Endodermal cell (in vitro differentiated cells): ENCODE results near the gene TP53I11. TPM values are rescaled to one million over a fixed set of nuclear protein-coding genes. Genes with fewer than 3 reads are reported as not detected.

Source experiments
- DNase-seq: peaks from one replicate; pipeline ENCODE4 v3.0.0-alpha.2; 2017
- H3K27ac ChIP-seq: 2 replicates; pipeline ENCODE4 v1.5.1; 2013; ENCODE audit warnings: mild to moderate bottlenecking, low read depth, low read length, moderate library complexity
- H3K27me3 ChIP-seq: 2 replicates; pipeline ENCODE4 v1.6.1; 2013; ENCODE audit warnings: mild to moderate bottlenecking, low read length, moderate library complexity; ENCODE audit not compliant: insufficient read depth, control insufficient read depth, poor library complexity, severe bottlenecking
- H3K36me3 ChIP-seq: 2 replicates; pipeline ENCODE4 v1.7.0; 2013; ENCODE audit warnings: mild to moderate bottlenecking, low read length, moderate library complexity; ENCODE audit not compliant: control insufficient read depth, insufficient read depth
- H3K4me1 ChIP-seq: one replicate; pipeline ENCODE4 v1.7.0; 2013; ENCODE audit warnings: low read length; ENCODE audit not compliant: control insufficient read depth, insufficient read depth
- H3K4me3 ChIP-seq: 2 replicates; pipeline ENCODE4 v1.5.1; 2013; ENCODE audit warnings: mild to moderate bottlenecking, low read length, moderate library complexity
- H3K9ac ChIP-seq: 2 replicates; pipeline ENCODE4 v1.6.1; 2013; ENCODE audit warnings: mild to moderate bottlenecking, low read length, moderate library complexity; ENCODE audit not compliant: poor library complexity, severe bottlenecking; ENCODE audit errors: extremely low read depth
- H3K9me3 ChIP-seq: 2 replicates; pipeline ENCODE4 v1.6.1; 2013; ENCODE audit warnings: mild to moderate bottlenecking, low read length, moderate library complexity; ENCODE audit not compliant: control insufficient read depth
- H3K27ac Mint-ChIP-seq: 2 replicates; pipeline ENCODE4 v1.8.0; 2020; ENCODE audit warnings: mixed read lengths
- H3K27me3 Mint-ChIP-seq: 2 replicates; pipeline ENCODE4 v1.8.0; 2021; ENCODE audit warnings: mild to moderate bottlenecking, mixed read lengths; ENCODE audit not compliant: insufficient read depth
- H3K36me3 Mint-ChIP-seq: 2 replicates; pipeline ENCODE4 v1.8.0; 2020; ENCODE audit warnings: low read depth, mixed read lengths
- H3K4me1 Mint-ChIP-seq: 2 replicates; pipeline ENCODE4 v1.8.0; 2020; ENCODE audit warnings: mixed read lengths
- H3K4me3 Mint-ChIP-seq: 2 replicates; pipeline ENCODE4 v1.8.0; 2020; ENCODE audit warnings: mild to moderate bottlenecking, moderate library complexity, mixed read lengths
- H3K9me3 Mint-ChIP-seq: 2 replicates; pipeline ENCODE4 v1.8.0; 2020; ENCODE audit warnings: mild to moderate bottlenecking, mixed read lengths
- CTCF ChIP-seq: fragments of 200-600 bp; sonication (generic); conservative IDR thresholded peaks from 2 replicates; pipeline ENCODE4 v1.5.0; 2021; ENCODE audit warnings: antibody characterized with exemption, mild to moderate bottlenecking
- WGBS, 2 experiments: methylation state at CpG; one replicate each; pipeline versions ENCODE4 v1.1.5 to v1.1.7; 2013; ENCODE audit warnings: missing lambda C conversion rate in 2 of 2, mixed read lengths in 1 of 2; ENCODE audit not compliant: insufficient coverage in 1 of 2, insufficient read length in 1 of 2; 5-methylcytosine and 5-hydroxymethylcytosine counted together
- total RNA-seq, 2 donors: library from RNA; stranded (reverse); fragmentation: NEBNext Ultra II Directional in 1 of 2; extraction: Animal tissue kit (Norgen Biotek cat#: 25700) in 1 of 2; gene quantifications; 2 replicates in 1 of 2; 3 replicates in 1 of 2; pipeline ENCODE4 v1.2.1, GENCODE V29; 2021

Gene TP53I11
- total RNA-seq, 2 donors from 2014 or later: 136 to 203 TPM

- WGBS, 2 experiments: 95 to 98% methylated on average over 7 of the region's 7 CpGs
- peaks cover 22% of the 10 kb centered on the region for H3K4me1 Mint-ChIP-seq
- H3K36me3 ChIP-seq: peaks cover 53% of the 10 kb centered on the region
- peaks cover 43% of the 10 kb centered on the region for H3K36me3 Mint-ChIP-seq
- H3K9me3 Mint-ChIP-seq: no peaks in the 10 kb centered on the region
- H3K27ac Mint-ChIP-seq: peak overlapping the region; percentile 41
- H3K9me3 ChIP-seq: no peaks in the 10 kb centered on the region
- H3K4me3 Mint-ChIP-seq: no peak overlapping the region
- peaks cover 9% of the 10 kb centered on the region for H3K4me1 ChIP-seq
- no peak overlapping the region for H3K27ac ChIP-seq
- no peak for DNase-seq
- TF ChIP-seq CTCF: no peak
- no peak overlapping the region for H3K9ac ChIP-seq
- H3K4me3 ChIP-seq: no peak overlapping the region
- no peaks in the 10 kb centered on the region for H3K27me3 Mint-ChIP-seq
- H3K27me3 ChIP-seq: no peaks in the 10 kb centered on the region
Observed at GRCh38 chr11:44940404-44940803, 10.3 kb downstream of the TP53I11 start.

GRCh38 chr11:44939673-44940395 is 10.8 kb downstream of the TP53I11 start:
- DNase-seq: peak; percentile 85
- Mint-ChIP-seq H3K4me3 (no peak overlapping the region), H3K4me1 (peaks cover 17% of the 10 kb centered on the region), H3K9me3 (no peaks in the 10 kb centered on the region), H3K27me3 (no peaks in the 10 kb centered on the region), H3K27ac (peak overlapping the region; percentile 41), H3K36me3 (peaks cover 43% of the 10 kb centered on the region)
- no peaks in the 10 kb centered on the region for H3K27me3 ChIP-seq
- no peak overlapping the region for H3K4me3 ChIP-seq
- H3K4me1 ChIP-seq: peaks cover 9% of the 10 kb centered on the region
- H3K9ac ChIP-seq: no peak overlapping the region
- H3K27ac ChIP-seq: no peak overlapping the region
- peak; percentile 75 for TF ChIP-seq CTCF
- 86 to 94% methylated on average over 11 to 22 of the region's 22 CpGs for WGBS, 2 experiments
- H3K9me3 ChIP-seq: no peaks in the 10 kb centered on the region
- H3K36me3 ChIP-seq: peaks cover 58% of the 10 kb centered on the region

DNA sequence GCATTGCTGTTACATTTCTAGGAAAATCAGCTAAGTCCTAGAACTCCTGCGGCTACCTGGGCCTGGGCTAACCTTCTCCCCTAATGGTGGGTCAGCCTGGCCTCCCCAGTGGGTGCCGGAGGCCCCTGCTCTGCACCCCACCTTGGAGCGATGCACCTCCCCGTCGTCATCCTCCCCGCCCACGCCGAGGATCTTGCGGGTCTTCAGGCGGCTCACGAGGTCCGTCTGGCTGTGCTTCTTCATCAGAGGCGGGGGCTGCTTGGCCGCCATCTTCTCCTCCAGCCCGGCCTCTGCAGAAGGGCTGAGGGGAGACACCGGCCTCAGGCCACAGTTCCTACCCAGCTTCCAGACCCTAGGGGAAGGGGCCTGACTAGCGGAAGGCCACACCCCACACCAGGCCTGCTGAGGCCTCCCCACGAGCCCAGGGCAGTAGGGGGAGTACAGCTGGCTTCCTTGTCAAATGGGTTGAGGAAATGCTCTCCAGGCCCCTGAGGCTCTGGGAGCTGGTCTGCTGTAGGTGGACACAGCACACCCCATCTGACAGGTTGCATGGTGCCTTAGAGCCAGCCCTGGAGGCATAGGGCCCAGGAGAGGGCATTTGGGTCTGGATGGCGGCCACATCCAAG is 12.5 kb downstream of the TP53I11 start:
- Histone ChIP-seq H3K27me3 (no peaks in the 10 kb centered on the region), H3K9me3 (no peaks in the 10 kb centered on the region), H3K27ac (no peak overlapping the region), H3K9ac (no peak overlapping the region), H3K4me3 (no peak overlapping the region), H3K4me1 (peaks cover 2% of the 10 kb centered on the region), H3K36me3 (peaks cover 55% of the 10 kb centered on the region)
- Mint-ChIP-seq H3K4me3 (no peak overlapping the region), H3K27ac (no peak overlapping the region), H3K36me3 (peaks cover 41% of the 10 kb centered on the region), H3K9me3 (no peaks in the 10 kb centered on the region), H3K27me3 (no peaks in the 10 kb centered on the region), H3K4me1 (peaks cover under 1% of the 10 kb centered on the region)
- no peak for DNase-seq
- 93 to 94% methylated on average over 11 to 19 of the region's 19 CpGs for WGBS, 2 experiments
- TF ChIP-seq CTCF: no peak
